ENCODE results near the gene CAMKV. TPM values are rescaled to one million over a fixed set of nuclear protein-coding genes. Genes with fewer than 3 reads are reported as not detected.

The CAMKV gene
- total and polyA plus RNA-seq, 2 of the 8 experiments (the other 6 are each of a cell fraction or from before 2014, with no cell fraction given): 56.3 to 66.4 TPM

DNA sequence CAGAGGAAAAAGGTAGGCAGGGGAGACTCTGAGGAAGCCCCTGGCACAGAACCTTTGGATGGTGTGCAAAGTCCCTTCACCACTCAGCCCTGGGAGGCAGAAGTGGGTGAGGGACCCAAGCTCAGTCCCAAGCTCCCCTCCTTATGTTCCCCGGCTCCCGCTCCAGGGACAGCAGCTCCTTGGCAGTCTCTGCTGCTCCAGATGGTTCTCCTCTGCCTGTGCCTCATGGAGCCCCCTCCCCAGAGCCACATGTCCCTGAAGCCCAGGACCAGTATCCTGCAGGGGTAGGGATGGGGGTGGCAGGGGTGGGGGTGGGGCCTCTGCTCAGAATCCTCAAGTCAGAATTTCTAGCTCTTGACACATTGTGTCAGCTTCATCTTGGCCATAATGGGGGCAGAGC, 8.0 kb upstream of the CAMKV start (continued):
- TF ChIP-seq, protein P1, sequence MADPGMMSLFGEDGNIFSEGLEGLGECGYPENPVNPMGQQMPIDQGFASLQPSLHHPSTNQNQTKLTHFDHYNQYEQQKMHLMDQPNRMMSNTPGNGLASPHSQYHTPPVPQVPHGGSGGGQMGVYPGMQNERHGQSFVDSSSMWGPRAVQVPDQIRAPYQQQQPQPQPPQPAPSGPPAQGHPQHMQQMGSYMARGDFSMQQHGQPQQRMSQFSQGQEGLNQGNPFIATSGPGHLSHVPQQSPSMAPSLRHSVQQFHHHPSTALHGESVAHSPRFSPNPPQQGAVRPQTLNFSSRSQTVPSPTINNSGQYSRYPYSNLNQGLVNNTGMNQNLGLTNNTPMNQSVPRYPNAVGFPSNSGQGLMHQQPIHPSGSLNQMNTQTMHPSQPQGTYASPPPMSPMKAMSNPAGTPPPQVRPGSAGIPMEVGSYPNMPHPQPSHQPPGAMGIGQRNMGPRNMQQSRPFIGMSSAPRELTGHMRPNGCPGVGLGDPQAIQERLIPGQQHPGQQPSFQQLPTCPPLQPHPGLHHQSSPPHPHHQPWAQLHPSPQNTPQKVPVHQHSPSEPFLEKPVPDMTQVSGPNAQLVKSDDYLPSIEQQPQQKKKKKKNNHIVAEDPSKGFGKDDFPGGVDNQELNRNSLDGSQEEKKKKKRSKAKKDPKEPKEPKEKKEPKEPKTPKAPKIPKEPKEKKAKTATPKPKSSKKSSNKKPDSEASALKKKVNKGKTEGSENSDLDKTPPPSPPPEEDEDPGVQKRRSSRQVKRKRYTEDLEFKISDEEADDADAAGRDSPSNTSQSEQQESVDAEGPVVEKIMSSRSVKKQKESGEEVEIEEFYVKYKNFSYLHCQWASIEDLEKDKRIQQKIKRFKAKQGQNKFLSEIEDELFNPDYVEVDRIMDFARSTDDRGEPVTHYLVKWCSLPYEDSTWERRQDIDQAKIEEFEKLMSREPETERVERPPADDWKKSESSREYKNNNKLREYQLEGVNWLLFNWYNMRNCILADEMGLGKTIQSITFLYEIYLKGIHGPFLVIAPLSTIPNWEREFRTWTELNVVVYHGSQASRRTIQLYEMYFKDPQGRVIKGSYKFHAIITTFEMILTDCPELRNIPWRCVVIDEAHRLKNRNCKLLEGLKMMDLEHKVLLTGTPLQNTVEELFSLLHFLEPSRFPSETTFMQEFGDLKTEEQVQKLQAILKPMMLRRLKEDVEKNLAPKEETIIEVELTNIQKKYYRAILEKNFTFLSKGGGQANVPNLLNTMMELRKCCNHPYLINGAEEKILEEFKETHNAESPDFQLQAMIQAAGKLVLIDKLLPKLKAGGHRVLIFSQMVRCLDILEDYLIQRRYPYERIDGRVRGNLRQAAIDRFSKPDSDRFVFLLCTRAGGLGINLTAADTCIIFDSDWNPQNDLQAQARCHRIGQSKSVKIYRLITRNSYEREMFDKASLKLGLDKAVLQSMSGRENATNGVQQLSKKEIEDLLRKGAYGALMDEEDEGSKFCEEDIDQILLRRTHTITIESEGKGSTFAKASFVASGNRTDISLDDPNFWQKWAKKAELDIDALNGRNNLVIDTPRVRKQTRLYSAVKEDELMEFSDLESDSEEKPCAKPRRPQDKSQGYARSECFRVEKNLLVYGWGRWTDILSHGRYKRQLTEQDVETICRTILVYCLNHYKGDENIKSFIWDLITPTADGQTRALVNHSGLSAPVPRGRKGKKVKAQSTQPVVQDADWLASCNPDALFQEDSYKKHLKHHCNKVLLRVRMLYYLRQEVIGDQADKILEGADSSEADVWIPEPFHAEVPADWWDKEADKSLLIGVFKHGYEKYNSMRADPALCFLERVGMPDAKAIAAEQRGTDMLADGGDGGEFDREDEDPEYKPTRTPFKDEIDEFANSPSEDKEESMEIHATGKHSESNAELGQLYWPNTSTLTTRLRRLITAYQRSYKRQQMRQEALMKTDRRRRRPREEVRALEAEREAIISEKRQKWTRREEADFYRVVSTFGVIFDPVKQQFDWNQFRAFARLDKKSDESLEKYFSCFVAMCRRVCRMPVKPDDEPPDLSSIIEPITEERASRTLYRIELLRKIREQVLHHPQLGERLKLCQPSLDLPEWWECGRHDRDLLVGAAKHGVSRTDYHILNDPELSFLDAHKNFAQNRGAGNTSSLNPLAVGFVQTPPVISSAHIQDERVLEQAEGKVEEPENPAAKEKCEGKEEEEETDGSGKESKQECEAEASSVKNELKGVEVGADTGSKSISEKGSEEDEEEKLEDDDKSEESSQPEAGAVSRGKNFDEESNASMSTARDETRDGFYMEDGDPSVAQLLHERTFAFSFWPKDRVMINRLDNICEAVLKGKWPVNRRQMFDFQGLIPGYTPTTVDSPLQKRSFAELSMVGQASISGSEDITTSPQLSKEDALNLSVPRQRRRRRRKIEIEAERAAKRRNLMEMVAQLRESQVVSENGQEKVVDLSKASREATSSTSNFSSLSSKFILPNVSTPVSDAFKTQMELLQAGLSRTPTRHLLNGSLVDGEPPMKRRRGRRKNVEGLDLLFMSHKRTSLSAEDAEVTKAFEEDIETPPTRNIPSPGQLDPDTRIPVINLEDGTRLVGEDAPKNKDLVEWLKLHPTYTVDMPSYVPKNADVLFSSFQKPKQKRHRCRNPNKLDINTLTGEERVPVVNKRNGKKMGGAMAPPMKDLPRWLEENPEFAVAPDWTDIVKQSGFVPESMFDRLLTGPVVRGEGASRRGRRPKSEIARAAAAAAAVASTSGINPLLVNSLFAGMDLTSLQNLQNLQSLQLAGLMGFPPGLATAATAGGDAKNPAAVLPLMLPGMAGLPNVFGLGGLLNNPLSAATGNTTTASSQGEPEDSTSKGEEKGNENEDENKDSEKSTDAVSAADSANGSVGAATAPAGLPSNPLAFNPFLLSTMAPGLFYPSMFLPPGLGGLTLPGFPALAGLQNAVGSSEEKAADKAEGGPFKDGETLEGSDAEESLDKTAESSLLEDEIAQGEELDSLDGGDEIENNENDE (IDR thresholded peaks at IDR 0.05; ENCODE audit: insufficient replicate concordance, low read length): no peak
- no peak for TF ChIP-seq HDAC2 (IDR thresholded peaks at IDR 0.05; ENCODE audit: borderline replicate concordance in 1 of 2, low read depth in 2 of 2, low read length in 2 of 2)
- no peak for TF ChIP-seq NRF1 (IDR thresholded peaks at IDR 0.05; ENCODE audit: low read depth, low read length)
- no peak for TF ChIP-seq KDM4A (IDR thresholded peaks at IDR 0.05; ENCODE audit: low read depth, low read length, severe bottlenecking)
- no peak for TF ChIP-seq EP300 (IDR thresholded peaks at IDR 0.05; ENCODE audit: borderline replicate concordance in 1 of 2, low read depth in 2 of 2, low read length in 2 of 2)
- no peak for TF ChIP-seq KDM1A (IDR thresholded peaks at IDR 0.05; ENCODE audit: borderline replicate concordance, low read length)
- TF ChIP-seq, protein P2, sequence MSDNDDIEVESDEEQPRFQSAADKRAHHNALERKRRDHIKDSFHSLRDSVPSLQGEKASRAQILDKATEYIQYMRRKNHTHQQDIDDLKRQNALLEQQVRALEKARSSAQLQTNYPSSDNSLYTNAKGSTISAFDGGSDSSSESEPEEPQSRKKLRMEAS (IDR thresholded peaks at IDR 0.05): no peak
- TF ChIP-seq HDAC6 (IDR thresholded peaks at IDR 0.05; ENCODE audit: low read depth, low read length): no peak
- TF ChIP-seq CHD2 (IDR thresholded peaks at IDR 0.05; ENCODE audit: low read length): no peak
